Progenitor cell of endocrine pancreas (in vitro differentiated cells): ENCODE data around the gene UBALD1. TPM values are rescaled to one million over a fixed set of nuclear protein-coding genes. Genes with fewer than 3 reads are reported as not detected.

Experiments
- DNase-seq: peaks from one replicate; pipeline ENCODE4 v3.0.0; 2021; ENCODE audit warnings: low spot score; ENCODE audit not compliant: unreplicated experiment
- H3K27ac Mint-ChIP-seq: 2 replicates; pipeline ENCODE4 v1.8.0; 2021; ENCODE audit warnings: mild to moderate bottlenecking, moderate library complexity, mixed read lengths
- H3K27me3 Mint-ChIP-seq: 2 replicates; pipeline ENCODE4 v1.8.0; 2021; ENCODE audit warnings: mixed read lengths
- H3K36me3 Mint-ChIP-seq: 2 replicates; pipeline ENCODE4 v1.8.0; 2022; ENCODE audit warnings: mixed read lengths; ENCODE audit not compliant: insufficient read depth
- H3K4me1 Mint-ChIP-seq: 2 replicates; pipeline ENCODE4 v1.8.0; 2021; ENCODE audit warnings: low read depth, mixed read lengths
- H3K4me3 Mint-ChIP-seq: 2 replicates; pipeline ENCODE4 v1.8.0; 2021; ENCODE audit warnings: low read depth, mild to moderate bottlenecking, moderate library complexity, mixed read lengths
- H3K9me3 Mint-ChIP-seq: 2 replicates; pipeline ENCODE4 v1.8.0; 2021; ENCODE audit warnings: low read depth, mixed read lengths
- total RNA-seq: library from RNA; stranded (reverse); gene quantifications from 2 replicates; pipeline ENCODE4 v1.2.1, GENCODE V29; 2021
- TF ChIP-seq, protein P1 (sequence below): fragments of 200-600 bp; sonication (generic); IDR thresholded peaks from one replicate; pipeline ENCODE4 v1.5.0; 2021; ENCODE audit warnings: antibody characterized with exemption, mild to moderate bottlenecking; ENCODE audit not compliant: unreplicated experiment

Gene UBALD1
- total RNA-seq, 1 donor from 2014 or later = 39.4 TPM

DNA sequence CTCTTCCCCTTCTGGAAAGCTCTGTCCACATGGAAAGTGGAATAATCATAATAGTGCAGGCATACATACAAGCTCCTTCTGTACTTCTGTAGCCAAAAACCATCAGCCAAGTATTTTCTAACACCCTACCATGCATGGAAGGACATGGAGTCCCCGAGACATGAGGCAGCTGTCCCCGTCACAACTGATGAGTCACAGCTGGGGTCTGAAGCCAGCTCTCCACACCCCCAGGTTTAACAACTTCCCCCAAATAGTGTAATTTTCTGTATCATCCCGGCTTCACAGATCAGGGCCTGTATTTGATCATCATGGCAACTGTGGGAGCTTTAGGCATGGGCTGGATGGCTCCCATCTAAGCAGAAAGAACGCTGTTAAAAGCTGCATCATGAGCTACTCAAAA, 42.0 kb downstream of the UBALD1 start:
- no peaks in the 10 kb centered on the region for H3K9me3 Mint-ChIP-seq
- no peak for DNase-seq
- H3K36me3 Mint-ChIP-seq = no peaks in the 10 kb centered on the region
- no peak overlapping the region for H3K27ac Mint-ChIP-seq
- no peak overlapping the region for H3K4me3 Mint-ChIP-seq
- TF ChIP-seq, protein P1, sequence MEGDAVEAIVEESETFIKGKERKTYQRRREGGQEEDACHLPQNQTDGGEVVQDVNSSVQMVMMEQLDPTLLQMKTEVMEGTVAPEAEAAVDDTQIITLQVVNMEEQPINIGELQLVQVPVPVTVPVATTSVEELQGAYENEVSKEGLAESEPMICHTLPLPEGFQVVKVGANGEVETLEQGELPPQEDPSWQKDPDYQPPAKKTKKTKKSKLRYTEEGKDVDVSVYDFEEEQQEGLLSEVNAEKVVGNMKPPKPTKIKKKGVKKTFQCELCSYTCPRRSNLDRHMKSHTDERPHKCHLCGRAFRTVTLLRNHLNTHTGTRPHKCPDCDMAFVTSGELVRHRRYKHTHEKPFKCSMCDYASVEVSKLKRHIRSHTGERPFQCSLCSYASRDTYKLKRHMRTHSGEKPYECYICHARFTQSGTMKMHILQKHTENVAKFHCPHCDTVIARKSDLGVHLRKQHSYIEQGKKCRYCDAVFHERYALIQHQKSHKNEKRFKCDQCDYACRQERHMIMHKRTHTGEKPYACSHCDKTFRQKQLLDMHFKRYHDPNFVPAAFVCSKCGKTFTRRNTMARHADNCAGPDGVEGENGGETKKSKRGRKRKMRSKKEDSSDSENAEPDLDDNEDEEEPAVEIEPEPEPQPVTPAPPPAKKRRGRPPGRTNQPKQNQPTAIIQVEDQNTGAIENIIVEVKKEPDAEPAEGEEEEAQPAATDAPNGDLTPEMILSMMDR = no peak
- H3K4me1 Mint-ChIP-seq = no peaks in the 10 kb centered on the region
- H3K27me3 Mint-ChIP-seq = peaks cover 5% of the 10 kb centered on the region

DNA sequence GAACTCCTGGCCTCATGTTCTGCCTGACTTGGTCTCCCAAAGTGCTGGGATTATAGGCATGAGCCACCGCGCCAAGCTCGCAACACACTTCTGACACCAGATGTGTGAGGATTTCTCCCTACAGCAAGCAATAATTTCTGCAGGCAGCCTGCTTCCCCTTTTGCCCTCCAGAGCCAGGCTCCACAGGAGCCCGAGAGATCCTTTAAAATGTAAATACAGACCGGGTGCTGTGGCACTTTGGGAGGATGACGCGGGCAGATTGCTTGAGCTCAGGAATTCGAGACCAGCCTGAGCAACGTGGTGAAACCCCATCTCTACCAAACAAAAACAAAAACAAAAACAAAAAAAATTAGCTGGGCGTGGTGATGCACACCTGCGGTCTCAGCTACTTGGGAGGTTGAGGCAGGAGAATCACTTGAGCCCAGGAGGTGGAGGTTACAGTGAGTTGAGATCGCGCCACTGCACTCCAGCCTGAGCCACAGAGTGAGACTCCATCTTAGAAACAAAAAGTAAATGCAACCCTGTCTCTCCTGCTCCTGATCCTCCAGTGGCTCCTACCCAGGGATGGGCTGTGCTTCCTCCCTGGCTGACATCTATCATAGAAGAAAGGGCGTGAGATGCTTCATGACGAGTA, 43.9 kb downstream of the UBALD1 start:
- no peak for DNase-seq
- H3K36me3 Mint-ChIP-seq = no peaks in the 10 kb centered on the region
- no peak overlapping the region for H3K27ac Mint-ChIP-seq
- H3K9me3 Mint-ChIP-seq = no peaks in the 10 kb centered on the region
- peaks cover 9% of the 10 kb centered on the region for H3K27me3 Mint-ChIP-seq
- peaks cover 3% of the 10 kb centered on the region for H3K4me1 Mint-ChIP-seq
- TF ChIP-seq, protein P1 = no peak
- H3K4me3 Mint-ChIP-seq = no peak overlapping the region

- Mint-ChIP-seq H3K36me3 (no peaks in the 10 kb centered on the region), H3K27me3 (peaks cover 9% of the 10 kb centered on the region), H3K9me3 (no peaks in the 10 kb centered on the region), H3K4me3 (no peak overlapping the region), H3K27ac (no peak overlapping the region), H3K4me1 (peaks cover 3% of the 10 kb centered on the region)
- DNase-seq = no peak
- TF ChIP-seq, protein P1 = no peak
These were observed 44.6 kb downstream of the UBALD1 start for GRCh38 chr16:4570086-4570485.

DNA sequence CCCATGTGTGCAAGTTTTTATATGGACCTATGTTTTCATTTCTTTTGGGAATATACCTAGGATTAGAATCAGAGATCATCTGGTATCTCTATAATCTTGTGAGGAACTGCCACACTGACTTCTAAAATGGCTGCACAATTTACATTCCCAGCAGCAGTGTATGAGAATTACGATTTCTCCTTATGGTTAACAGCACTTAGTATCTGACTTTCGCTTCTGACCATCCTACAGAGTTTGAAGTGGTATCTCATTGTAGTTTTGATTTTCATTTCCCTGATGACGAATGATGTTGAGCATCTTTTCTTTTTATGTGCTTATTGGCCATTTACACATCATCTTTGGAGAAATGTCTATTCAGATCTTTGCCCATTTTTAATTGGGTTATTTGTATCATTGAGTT, 48.5 kb downstream of the UBALD1 start:
- H3K4me1 Mint-ChIP-seq = peaks cover 3% of the 10 kb centered on the region
- TF ChIP-seq, protein P1 = no peak
- H3K4me3 Mint-ChIP-seq = no peak overlapping the region
- H3K27ac Mint-ChIP-seq = no peak overlapping the region
- peaks cover 9% of the 10 kb centered on the region for H3K27me3 Mint-ChIP-seq
- DNase-seq = no peak
- H3K36me3 Mint-ChIP-seq = no peaks in the 10 kb centered on the region
- H3K9me3 Mint-ChIP-seq = no peaks in the 10 kb centered on the region

DNA sequence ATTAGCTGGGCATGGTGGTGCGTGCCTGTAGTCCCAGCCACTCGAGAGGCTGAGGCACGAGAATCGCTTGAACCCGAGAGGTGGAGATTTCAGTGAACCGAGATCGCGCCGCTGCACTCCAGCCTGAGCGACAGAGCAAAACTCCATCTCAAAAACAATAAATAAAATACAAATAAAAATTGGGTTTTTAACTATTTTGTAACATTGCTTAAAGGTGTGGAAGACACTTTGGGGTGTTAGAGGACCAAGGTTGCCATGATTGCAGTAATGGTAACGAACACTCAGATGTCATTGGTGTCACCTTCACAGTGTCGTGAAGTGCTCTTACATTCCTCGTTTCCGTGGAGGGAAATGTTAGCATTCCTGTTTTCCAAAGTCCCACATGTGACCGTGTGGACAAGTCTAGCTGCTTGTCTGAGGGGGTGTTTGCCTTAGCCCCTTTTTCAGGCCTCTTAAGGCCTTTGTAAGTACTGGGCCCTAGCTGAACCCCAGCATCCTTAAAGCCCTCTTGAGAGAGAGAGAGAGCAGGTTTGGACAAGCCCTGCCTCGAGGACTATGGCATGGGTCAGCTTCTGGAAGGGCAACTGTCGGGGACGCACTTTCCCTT, 49.9 kb downstream of the UBALD1 start:
- Mint-ChIP-seq H3K9me3 (no peaks in the 10 kb centered on the region), H3K27me3 (peaks cover 4% of the 10 kb centered on the region), H3K4me1 (peaks cover 3% of the 10 kb centered on the region), H3K4me3 (no peak overlapping the region), H3K27ac (no peak overlapping the region), H3K36me3 (no peaks in the 10 kb centered on the region)
- TF ChIP-seq, protein P1 = no peak
- no peak for DNase-seq
